Measurements from ENCODE around the gene KIAA0586.

The KIAA0586 gene

GRCh38 chr14:58563978-58564377 lies 136.5 kb downstream of the KIAA0586 start:
- Histone ChIP-seq H3K9me3 (no peaks in the 10 kb centered on the region), H3K36me3 (no peaks in the 10 kb centered on the region)
- TF ChIP-seq CTCF (IDR thresholded peaks at IDR 0.05; ENCODE audit: low read depth, low read length): no peak

GRCh38 chr14:58565832-58566231 lies 138.3 kb downstream of the KIAA0586 start:
- Histone ChIP-seq H3K9me3 (no peaks in the 10 kb centered on the region), H3K27me3 (no peaks in the 10 kb centered on the region), H3K4me1 (no peaks in the 10 kb centered on the region), H3K36me3 (no peaks in the 10 kb centered on the region), H3K4me3 (ENCODE audit: low read depth, low read length) (no peak overlapping the region)
- TF ChIP-seq CTCF (IDR thresholded peaks at IDR 0.05; ENCODE audit: low read depth, low read length): no peak
- DNase-seq: no peak

More at GRCh38 chr14:58563978-58564377, 136.5 kb downstream of the KIAA0586 start:
- Histone ChIP-seq H3K4me1 (no peaks in the 10 kb centered on the region), H3K27me3 (no peaks in the 10 kb centered on the region), H3K4me3 (ENCODE audit: low read depth, low read length) (no peak overlapping the region)
- DNase-seq: no peak

- no peak for TF ChIP-seq CTCF (IDR thresholded peaks at IDR 0.05; ENCODE audit: low read depth, low read length)
- Histone ChIP-seq H3K4me1 (no peaks in the 10 kb centered on the region), H3K9me3 (no peaks in the 10 kb centered on the region), H3K4me3 (ENCODE audit: low read depth, low read length) (no peak overlapping the region), H3K27me3 (no peaks in the 10 kb centered on the region), H3K36me3 (no peaks in the 10 kb centered on the region)
- no peak for DNase-seq
Observed at GRCh38 chr14:58566979-58567378, 139.5 kb downstream of the KIAA0586 start.

GRCh38 chr14:58568322-58568721 lies 140.8 kb downstream of the KIAA0586 start:
- DNase-seq: no peak
- no peaks in the 10 kb centered on the region for H3K27me3 ChIP-seq
- no peaks in the 10 kb centered on the region for H3K36me3 ChIP-seq
- H3K4me3 ChIP-seq (ENCODE audit: low read depth, low read length): no peak overlapping the region
- no peak for TF ChIP-seq CTCF (IDR thresholded peaks at IDR 0.05; ENCODE audit: low read depth, low read length)
- H3K9me3 ChIP-seq: no peaks in the 10 kb centered on the region
- no peaks in the 10 kb centered on the region for H3K4me1 ChIP-seq

- DNase-seq: no peak
- Histone ChIP-seq H3K9me3 (no peaks in the 10 kb centered on the region), H3K4me3 (ENCODE audit: low read depth, low read length) (no peak overlapping the region), H3K27me3 (peaks cover 2% of the 10 kb centered on the region; the same call in 1 of the 2 replicates), H3K4me1 (no peaks in the 10 kb centered on the region), H3K36me3 (no peaks in the 10 kb centered on the region)
- TF ChIP-seq CTCF (IDR thresholded peaks at IDR 0.05; ENCODE audit: low read depth, low read length): no peak
Observed at GRCh38 chr14:58571256-58571655, 143.7 kb downstream of the KIAA0586 start.

- Histone ChIP-seq H3K9me3 (no peaks in the 10 kb centered on the region), H3K27me3 (peaks cover 2% of the 10 kb centered on the region; the same call in 1 of the 2 replicates), H3K4me3 (ENCODE audit: low read depth, low read length) (no peak overlapping the region), H3K36me3 (no peaks in the 10 kb centered on the region), H3K4me1 (no peaks in the 10 kb centered on the region)
- TF ChIP-seq CTCF (IDR thresholded peaks at IDR 0.05; ENCODE audit: low read depth, low read length): no peak
- DNase-seq: no peak
Observed at GRCh38 chr14:58571769-58572472, 144.4 kb downstream of the KIAA0586 start.
